Measurements from ENCODE around the gene ZNF226. TPM values are rescaled to one million over a fixed set of nuclear protein-coding genes. Genes with fewer than 3 reads are reported as not detected.

The ZNF226 gene
- total RNA-seq, 4 donors from 2014 or later, result 3.2 to 6.9 (median 3.8) TPM

DNA sequence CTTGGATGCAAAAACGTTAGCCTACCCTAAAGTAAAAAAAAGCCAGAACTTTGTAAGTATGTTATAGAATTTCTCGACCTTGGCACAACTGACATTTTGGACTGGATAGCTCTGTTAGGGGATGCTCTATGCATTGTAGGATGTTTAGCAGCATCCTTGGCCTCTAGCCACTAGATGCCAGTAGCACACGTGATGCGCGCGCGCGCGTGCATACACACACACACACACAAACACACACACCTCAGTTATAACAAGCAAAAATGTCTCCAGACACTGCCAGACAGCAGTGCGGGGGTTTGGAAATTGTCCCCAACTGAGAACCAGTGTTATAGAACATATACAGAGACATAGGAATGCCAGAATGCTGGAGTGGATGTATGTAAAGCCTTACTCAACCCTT lies 17.2 kb downstream of the ZNF226 start:
- H3K4me1 ChIP-seq, result no peaks in the 10 kb centered on the region
- ATAC-seq (no peak), DNase-seq (no peak)
- TF ChIP-seq, protein P1, sequence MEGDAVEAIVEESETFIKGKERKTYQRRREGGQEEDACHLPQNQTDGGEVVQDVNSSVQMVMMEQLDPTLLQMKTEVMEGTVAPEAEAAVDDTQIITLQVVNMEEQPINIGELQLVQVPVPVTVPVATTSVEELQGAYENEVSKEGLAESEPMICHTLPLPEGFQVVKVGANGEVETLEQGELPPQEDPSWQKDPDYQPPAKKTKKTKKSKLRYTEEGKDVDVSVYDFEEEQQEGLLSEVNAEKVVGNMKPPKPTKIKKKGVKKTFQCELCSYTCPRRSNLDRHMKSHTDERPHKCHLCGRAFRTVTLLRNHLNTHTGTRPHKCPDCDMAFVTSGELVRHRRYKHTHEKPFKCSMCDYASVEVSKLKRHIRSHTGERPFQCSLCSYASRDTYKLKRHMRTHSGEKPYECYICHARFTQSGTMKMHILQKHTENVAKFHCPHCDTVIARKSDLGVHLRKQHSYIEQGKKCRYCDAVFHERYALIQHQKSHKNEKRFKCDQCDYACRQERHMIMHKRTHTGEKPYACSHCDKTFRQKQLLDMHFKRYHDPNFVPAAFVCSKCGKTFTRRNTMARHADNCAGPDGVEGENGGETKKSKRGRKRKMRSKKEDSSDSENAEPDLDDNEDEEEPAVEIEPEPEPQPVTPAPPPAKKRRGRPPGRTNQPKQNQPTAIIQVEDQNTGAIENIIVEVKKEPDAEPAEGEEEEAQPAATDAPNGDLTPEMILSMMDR (IDR thresholded peaks at IDR 0.05 in 4 of 5, conservative IDR thresholded peaks at IDR 0.05 in 1 of 5), result no peak
- no peak for TF ChIP-seq POLR2A (IDR thresholded peaks at IDR 0.05)
- H3K4me3 ChIP-seq, result no peak overlapping the region
- in situ Hi-C loops (cut with MboI; ENCODE audit: low sequenced_read_pairs in 4 of 4), result no loop called here
- intact Hi-C loops (cut with DNase I; ENCODE audit: low total_unique reads), result no loop called here
- peaks cover 0 to 18% (median 0%) of the 10 kb centered on the region in 3 donors for H3K9me3 ChIP-seq
- H3K27ac ChIP-seq, result no peak overlapping the region
- H3K27me3 ChIP-seq, result no peaks in the 10 kb centered on the region
- H3K36me3 ChIP-seq, result peaks cover 0 to 8% of the 10 kb centered on the region in 2 donors

DNA sequence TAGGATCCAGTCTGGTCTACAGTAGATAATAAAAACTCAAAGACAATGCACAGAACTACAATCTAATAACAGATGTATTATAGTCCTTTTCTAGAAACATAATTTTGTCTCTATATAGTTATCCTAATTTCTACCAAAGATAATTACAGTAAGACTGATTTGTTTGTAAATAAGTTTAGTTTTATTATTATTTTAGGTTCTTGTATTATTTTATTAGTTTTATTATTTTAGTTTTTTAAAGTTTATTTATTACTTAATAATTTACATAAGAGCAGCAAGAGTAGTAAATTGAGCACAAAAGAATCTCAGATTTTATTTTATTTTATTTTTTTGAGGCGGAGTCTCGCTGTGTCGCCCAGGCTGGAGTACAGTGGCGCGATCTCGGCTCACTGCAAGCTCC lies 25.1 kb downstream of the ZNF226 start:
- Histone ChIP-seq H3K27me3 (no peaks in the 10 kb centered on the region), H3K36me3 (no peaks in the 10 kb centered on the region), H3K4me3 (no peak overlapping the region), H3K4me1 (no peaks in the 10 kb centered on the region), H3K9me3 (peaks cover 0 to 7% (median 0%) of the 10 kb centered on the region in 3 donors), H3K27ac (no peak overlapping the region)
- no peak for DNase-seq
- TF ChIP-seq, protein P1 (IDR thresholded peaks at IDR 0.05 in 4 of 5, conservative IDR thresholded peaks at IDR 0.05 in 1 of 5), result no peak
- TF ChIP-seq POLR2A (IDR thresholded peaks at IDR 0.05), result no peak
- in situ Hi-C loops (cut with MboI; ENCODE audit: low sequenced_read_pairs in 4 of 4) (no loop called here), intact Hi-C loops (cut with DNase I; ENCODE audit: low total_unique reads) (no loop called here)
- ATAC-seq, result no peak

DNA sequence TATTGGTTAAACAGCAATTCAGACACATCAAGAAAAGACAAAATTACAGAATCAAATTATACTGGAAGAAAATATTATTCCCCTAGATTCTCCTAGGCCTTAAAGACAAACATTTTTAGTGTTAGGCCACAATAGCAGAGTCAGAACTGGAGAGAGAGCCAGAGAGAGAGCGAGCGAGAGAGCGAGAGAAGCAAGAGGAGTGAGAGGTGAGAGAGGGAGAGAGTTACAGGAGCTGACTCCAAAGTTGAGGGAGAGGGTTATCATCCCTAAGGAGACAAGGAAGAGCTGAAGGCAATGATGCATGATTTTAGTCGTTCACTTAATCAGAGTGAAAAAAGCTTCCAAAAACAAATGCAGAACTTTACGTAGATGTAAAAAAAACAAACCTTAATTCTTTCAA lies 27.2 kb downstream of the ZNF226 start:
- intact Hi-C loops (cut with DNase I; ENCODE audit: low total_unique reads) (no loop called here), in situ Hi-C loops (cut with MboI; ENCODE audit: low sequenced_read_pairs in 4 of 4) (no loop called here)
- Histone ChIP-seq H3K4me1 (no peaks in the 10 kb centered on the region), H3K27ac (no peak overlapping the region), H3K4me3 (no peak overlapping the region), H3K27me3 (no peaks in the 10 kb centered on the region), H3K36me3 (no peaks in the 10 kb centered on the region), H3K9me3 (peaks cover 0 to 10% (median 0%) of the 10 kb centered on the region in 3 donors)
- TF ChIP-seq POLR2A (IDR thresholded peaks at IDR 0.05), result no peak
- TF ChIP-seq, protein P1 (IDR thresholded peaks at IDR 0.05 in 4 of 5, conservative IDR thresholded peaks at IDR 0.05 in 1 of 5), result no peak
- DNase-seq, result no peak
- ATAC-seq, result no peak

DNA sequence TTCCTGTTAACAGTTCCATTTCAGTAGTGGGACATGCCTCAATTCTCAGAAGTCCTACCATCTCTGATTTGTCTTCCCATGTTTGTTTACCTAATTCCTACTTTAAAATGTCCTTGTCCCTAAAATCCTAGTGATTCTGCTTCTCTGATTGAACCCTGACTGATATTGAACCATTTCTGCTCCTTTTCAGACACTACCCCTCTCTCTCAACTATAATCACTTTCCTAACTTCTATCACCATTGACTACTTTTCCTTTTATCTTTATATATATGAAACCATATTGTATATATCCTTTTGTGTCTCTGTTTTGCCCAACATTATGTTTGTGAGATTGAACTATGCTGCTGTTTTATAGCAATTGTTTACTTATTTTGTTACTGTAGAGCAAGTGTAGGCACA lies 31.9 kb downstream of the ZNF226 start:
- Histone ChIP-seq H3K4me3 (no peak overlapping the region), H3K9me3 (peaks cover 0 to 10% (median 0%) of the 10 kb centered on the region in 3 donors), H3K27ac (no peak overlapping the region), H3K27me3 (no peaks in the 10 kb centered on the region), H3K36me3 (no peaks in the 10 kb centered on the region), H3K4me1 (no peaks in the 10 kb centered on the region)
- no peak for TF ChIP-seq POLR2A (IDR thresholded peaks at IDR 0.05)
- TF ChIP-seq, protein P1 (IDR thresholded peaks at IDR 0.05 in 4 of 5, conservative IDR thresholded peaks at IDR 0.05 in 1 of 5), result no peak
- intact Hi-C loops (cut with DNase I; ENCODE audit: low total_unique reads) (no loop called here), in situ Hi-C loops (cut with MboI; ENCODE audit: low sequenced_read_pairs in 4 of 4) (no loop called here)
- ATAC-seq (no peak), DNase-seq (no peak)

DNA sequence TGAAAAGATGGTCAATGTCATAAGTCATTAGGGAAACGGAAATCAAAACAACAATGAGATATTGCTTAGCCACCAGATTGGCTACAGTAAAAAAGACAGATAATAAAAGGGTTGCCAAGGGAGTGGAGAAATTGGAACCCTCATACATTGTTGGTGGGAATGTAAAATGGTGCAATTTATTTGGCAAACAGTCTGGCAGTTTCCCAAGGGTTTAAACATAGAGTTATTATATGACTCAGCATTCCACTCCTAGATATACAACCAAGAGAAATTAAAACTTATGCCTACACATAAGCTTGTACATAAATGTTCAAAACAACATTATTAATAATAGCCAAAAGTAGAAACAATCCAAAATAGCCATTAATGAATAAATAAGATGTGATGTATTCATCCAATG lies 37.6 kb downstream of the ZNF226 start:
- in situ Hi-C loops (cut with MboI; ENCODE audit: low sequenced_read_pairs in 4 of 4) (no loop called here), intact Hi-C loops (cut with DNase I; ENCODE audit: low total_unique reads) (no loop called here)
- H3K4me1 ChIP-seq, result no peaks in the 10 kb centered on the region
- H3K27me3 ChIP-seq, result no peaks in the 10 kb centered on the region
- no peak for DNase-seq
- no peak overlapping the region for H3K4me3 ChIP-seq
- TF ChIP-seq, protein P1 (IDR thresholded peaks at IDR 0.05 in 4 of 5, conservative IDR thresholded peaks at IDR 0.05 in 1 of 5), result no peak
- TF ChIP-seq POLR2A (IDR thresholded peaks at IDR 0.05), result no peak
- ATAC-seq, result no peak
- H3K36me3 ChIP-seq, result no peaks in the 10 kb centered on the region
- H3K9me3 ChIP-seq, result peaks cover 0 to 16% (median 0%) of the 10 kb centered on the region in 3 donors
- no peak overlapping the region for H3K27ac ChIP-seq

Data from gastrocnemius medialis (tissue), 4 donors.